Stimulated activated CD4-positive, alpha-beta T cell treated with anti-CD3 and anti-CD28 coated beads, Interleukin-4, amount 100 ng/mL, for 4 hours (primary cell): ENCODE data around the gene PRDM16.

ENCODE experiments used
- DNase-seq, 2 experiments: peaks; one replicate each; pipeline ENCODE4 v3.0.0-alpha.2; 2020

Gene PRDM16

DNA sequence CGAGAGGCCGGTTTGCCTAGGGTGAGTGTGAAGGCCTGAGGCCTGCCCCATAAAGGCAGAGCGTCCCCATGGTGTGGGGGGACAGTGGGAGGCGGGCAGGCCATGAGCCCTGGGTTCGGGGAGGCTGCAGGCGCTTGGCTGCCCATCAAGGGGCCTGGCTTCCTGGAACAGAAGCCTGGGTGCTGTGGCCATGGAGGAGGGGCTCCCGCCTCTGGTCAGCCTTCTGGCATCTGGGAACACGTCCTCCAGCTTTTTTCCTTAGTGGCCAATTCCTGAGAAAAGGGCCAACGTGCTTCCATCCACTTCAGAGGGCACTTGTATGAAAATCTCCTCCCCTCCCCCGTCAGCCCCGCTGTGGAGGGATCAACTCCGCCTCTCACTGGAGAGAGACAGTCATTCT lies 58.7 kb downstream of the PRDM16 start:
- DNase-seq, result no peak

DNA sequence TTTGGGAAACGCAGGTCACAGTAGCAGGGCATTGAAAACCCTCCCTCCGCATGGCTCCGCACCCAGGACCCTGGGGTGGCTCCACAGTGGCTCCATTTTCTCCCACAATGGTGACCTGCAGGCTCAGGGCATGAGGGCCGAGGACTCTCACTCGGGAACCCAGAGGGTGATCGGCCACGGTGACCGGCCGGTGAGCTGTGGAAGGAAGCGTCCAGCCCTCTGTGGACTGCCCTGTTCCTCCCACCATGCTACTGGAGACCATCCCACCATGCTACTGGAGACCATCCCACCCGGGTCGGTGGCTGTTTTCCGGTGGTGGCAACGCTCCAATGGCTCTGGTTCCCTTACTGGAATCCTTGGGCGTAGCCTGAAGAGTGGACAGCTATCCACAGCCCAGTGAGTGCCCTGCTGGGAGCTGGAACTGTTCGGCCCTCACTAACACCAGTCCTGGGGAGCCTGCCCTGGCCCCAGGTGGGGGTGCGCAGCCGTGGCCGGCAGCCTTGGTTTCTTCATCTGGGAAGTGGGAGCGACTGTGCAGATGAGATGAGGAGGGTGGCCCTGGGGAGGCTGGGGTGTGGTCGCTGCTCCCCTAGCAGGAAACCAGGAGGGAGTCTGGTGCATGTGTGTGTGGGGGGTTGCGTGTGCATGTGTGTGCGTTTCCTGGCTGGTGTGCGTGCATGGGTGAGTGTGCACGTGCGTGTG lies 59.6 kb downstream of the PRDM16 start:
- DNase-seq, result no peak

DNA sequence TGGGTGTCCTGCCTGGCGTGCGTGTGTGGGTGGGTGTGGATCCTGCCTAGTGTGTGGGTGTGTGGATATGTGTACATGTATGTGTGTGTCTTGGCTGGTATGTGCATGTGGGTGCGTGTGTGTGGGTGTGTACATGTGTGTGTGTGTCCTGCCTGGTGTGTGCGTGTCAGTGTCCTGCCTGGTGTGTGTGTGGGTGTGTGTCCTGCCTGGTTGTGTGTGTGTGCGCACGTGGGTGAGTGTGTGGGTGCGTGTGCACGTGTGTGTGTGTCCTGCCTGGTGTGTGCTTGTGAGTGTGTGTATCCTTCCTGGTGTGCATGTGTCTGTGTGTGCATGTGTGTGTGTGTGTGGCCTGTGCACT lies 60.1 kb downstream of the PRDM16 start:
- DNase-seq, result no peak

DNA sequence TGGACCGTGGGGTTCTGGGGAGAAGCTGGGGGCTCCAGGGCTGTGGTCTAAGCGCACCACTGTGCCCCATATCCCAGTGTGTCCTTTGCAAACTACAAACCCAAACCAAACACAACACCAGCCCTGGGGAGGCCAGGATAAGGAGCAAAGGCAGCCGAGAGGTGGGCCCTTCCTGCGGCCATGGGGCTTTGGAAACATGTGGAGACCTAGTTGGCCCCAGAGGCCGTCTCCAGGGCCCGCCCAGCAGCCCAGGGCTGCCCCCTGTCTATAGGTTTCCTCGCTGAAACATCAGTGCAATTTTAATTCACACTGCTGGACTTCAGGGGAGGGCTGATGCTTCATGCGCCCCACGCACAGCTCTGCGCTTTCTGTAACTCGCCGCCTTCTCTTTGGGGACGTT lies 61.3 kb downstream of the PRDM16 start:
- no peak for DNase-seq

DNA sequence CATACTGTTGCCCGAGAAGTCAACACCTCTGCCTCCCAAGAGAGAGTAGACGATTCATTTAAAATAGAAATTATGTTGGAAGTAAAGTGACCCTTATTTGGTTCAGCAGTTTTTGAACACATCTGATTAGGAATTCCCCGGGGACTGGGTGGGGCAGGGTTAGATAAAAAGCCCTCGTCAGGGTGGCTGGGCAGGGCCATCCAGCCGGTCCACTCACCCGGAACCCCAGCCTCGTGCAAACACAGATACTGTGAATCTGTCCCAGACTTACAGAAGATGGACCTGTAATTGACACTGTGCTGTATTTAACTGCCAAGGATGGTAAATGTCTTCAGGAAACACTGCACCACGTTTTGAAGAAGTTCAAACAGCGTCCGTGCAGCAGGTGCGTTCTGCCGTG lies 63.7 kb downstream of the PRDM16 start:
- no peak for DNase-seq

DNA sequence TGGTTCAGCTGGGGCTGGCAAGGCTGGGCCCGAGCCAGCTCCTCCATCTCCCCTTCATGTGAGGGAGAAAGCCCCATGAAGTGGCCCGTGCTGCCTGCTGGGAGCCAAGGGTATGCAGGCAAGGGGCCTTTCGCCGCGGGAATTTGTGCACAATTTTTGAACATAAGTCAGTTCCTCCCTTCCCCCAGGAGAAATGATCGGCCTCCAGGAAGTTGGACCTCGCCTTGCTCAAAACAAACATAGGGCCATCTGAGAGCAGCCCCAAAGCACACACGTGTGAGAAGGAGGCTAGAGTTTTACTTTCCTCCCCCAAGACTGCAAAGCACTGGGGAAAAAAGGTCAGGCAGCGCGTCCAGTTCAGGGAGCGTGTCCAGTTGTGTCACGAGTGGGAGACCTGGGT lies 64.7 kb downstream of the PRDM16 start:
- no peak for DNase-seq

DNA sequence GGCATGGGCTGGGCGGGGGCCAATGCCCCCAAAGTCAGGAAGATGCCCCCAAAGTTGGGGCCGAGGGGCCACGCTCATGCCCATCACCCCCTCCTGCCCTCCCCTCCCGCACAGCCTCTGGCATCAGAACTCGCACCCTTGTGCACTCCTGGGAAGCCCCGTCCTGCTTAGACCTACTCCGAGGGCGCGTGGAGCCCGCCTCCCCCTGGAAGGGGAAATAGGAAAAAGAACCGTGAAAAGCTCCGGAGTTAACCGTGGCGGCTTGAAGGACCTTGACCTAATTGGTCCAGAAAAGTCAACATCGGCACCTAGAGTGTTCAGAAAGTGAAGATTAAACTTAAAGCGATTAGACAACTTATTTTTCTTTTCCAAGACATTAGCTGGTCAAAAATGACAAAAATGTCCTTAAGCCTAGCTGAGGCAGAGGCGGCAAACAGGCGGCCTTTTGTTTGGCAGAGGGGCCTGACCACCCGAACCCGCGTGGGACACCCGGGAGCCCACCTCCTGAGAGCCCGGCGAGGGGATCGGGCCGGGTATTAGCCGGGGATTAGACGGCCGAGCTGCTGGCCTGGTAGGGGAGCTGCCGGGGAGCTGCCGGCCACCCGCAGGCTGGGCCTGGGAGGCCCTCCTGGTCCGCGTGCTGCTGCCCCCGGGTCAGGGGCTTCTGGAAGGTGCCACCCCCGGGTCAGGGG lies 65.5 kb downstream of the PRDM16 start:
- DNase-seq, result no peak

DNA sequence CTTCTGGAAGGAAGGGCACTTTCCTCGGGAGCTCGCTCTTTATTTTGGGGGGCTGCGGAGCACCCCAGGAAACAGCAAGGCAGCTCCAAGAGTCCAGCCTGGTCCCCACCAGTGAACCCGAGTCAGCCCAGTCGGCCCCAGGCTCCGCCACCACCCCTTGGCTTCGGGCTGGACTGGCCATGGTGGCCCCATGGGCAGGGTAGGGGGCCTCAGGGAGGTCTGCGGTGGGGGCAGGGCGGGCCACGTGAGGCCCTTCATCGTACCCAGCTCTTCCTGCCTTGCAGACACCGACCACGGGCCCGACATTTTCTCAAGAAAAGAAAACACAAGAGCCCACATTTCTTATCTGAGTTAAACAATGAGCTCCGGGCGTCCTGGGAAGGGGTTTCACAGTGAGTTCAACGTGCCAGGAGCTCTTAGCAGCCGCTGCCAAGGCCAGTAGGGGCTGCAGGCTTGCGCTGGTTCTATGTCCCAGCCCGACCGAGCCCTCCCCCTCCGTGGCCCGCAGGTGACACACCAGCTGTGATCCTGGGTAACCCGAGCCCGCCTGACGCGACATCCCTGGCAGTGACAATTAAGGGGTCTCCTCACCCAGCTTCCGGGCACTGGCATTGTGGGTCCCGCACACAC lies 66.2 kb downstream of the PRDM16 start:
- DNase-seq, result no peak

DNA sequence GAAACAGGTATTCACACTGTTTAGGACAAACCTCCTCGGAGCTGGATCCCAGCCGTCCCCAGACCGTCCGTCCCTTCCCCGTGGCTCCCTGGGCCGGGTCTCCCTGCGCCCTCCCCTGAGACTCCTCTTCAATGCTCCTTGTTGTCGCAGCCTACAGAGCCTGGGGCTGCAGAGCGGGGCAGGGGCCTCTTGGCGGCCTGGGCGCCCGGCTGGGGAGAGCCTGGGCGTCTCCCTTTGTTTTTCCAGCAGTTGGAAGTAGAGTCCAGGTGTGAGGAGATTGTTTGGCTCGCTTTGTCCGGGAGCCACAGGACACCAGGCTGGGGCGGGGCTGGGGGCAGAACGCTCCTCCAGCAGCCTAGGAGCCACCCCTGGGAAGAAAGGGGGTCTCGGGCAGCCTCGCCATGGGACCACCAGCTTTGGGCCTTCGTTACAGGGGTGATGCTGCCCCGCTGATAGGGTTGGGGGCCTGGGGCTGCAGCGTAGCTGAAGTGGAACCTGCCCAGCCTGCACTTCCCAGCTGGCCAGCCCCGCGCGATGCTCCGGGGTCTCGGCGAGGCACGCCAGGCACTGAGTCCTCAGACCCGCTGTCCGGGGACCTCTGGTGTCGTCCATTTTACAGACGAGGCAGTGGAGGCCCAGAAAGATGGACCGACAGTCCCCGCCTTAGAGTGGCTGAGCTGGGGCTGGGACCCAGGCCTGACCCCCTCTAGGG lies 66.9 kb downstream of the PRDM16 start:
- no peak for DNase-seq

DNA sequence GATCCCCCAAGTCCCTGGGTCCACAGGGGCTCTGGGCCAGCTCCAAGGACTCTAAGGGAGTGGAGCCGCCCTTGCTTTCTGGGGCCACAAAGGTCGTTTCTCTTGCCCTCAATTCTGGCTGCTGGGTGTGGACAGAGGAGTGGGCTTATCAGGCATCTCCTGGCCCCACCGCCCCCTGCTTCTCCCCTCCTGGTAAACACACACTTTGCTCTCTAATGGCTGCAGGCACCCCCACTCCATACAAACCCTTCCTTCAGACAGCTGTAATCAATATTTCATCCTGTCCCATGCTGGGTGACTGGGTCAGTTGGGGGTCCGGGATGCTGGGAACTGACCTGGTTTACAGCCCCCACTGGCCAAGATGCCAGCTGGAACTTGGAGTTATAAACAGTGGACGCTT lies 67.5 kb downstream of the PRDM16 start:
- DNase-seq, result no peak

DNA sequence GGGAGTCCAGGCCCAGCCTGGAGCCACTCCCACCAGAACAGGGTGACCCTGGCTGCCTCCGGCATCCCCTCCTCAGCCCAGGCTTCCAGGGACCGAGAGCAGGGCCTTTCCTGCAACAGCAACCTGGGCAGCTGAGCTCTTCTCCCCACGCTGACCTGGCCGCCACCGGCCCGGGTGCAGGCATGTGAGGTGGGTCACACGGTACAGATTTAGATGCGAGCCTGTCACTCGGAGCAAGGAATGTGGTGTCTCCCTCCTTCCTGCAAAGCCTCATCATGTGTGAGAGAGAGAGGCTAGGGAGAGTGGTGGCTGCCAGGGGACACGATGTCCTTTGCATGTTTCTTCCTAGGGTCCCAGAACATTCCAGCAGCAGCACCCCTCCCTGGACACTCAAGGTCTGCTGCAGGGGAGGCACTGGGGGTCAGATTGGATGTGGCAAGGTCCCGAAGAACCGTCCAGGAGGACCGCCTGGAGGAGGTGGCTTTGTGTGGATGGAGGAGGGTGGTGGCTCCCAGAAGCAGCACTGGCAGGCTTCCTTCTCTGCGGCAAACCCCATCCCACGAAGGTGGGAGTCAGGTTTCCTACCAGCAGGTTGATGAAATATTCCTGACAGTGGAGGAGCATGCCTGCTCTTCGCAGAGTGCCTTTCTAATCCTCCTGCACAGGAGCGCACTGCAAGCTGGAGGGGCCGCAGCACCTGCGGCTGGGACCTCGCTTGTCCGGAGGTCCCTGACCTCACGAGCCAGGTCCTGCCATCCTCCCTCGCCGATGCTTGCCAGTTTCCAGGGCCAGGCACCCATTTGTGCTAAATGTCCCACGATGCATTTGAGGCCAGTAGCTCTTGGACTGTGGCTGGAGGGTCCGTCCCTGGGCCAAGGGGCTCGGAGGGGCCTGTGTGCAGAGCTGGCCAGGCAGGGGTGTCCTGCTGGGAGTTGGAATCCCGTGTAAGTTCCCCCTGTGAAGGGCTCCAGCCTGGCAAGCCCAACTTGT lies 68.4 kb downstream of the PRDM16 start:
- no peak for DNase-seq

DNA sequence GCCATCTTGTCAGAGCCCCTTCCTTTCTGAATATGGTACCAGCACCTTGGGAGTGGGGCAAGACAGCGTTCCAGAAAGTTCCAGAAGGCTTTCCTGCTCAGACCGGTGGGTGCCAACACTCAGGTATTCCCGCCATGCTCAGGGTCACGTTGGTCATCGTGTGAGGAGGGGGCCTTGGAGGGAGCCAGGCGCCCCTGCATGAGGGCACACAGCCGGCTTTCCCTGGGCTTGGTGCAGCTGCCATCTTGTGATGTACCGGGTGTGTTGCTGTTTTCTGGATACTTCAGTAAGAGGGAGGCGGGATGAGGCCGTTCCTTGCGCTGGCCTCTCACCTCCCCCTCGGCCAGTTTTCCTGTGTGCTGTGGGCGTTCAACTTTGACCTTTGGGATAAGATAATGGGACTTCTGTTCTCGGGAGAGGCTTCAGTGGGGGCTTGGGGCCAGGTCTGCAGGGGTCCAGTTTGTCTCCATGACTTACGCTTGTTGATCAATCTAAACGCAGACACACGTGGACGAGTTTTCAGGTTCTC lies 69.7 kb downstream of the PRDM16 start:
- no peak for DNase-seq

DNA sequence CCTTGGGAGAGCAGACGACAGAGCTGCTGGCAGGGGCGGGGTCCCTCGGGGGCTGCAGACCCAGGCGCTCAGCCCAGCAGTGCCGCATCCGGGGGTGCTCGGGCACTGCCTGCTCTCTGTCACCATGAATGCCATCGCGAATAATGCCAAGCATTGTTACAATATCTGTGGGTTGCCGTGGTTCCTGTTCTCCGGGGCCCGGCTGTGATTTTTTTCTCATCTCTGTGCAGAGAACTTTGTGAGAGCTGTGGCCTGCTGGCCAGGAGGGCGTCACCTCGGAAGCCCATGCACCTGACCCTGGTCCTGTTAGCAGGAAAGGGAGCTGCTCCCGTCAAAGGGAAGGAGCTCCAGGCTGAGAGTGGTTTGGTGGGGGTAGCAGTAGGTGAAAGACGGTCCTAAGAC lies 70.4 kb downstream of the PRDM16 start:
- DNase-seq, result no peak

DNA sequence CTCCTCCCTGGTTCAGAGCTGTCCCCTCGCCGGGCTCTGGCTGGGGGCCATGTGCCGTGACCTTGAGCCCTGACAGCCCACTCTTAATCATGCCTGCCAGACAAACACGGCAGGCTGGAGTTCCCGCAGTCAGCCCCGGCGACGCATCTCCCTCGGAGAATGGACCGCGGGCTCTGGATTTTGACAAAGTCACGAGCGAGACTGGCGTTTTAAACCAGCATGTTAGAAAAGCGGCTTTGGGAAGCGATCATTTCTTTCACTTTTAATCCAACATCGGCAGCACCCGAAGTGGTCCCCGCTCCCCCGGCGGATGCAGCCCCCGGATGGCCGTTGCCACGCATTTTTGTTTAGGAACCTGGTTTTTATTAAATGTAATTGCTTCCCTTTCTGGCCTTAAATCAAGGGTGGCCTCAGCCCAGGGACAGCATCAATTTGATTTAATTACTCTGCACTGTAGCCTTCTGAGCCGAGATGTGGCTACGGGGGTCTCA lies 70.9 kb downstream of the PRDM16 start:
- no peak for DNase-seq

DNA sequence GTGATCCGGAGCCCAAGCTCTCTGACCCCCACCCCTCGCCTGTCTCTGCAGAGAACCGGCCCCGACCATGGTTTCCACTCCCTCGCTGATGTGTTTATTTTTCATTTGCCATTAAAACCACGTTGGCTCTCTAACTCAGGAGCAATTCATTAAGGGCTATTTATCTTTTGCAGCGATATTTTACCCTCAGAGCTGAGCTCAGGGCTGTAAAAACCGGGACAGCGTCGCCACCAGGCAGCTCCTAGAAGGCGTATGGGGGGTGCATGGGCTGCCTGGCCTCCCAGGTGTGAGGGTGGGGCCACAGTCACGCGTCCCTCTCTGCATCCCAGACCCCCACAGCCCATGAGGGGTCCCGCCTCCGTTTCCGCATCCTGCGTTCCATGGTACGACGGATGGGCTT lies 71.4 kb downstream of the PRDM16 start:
- DNase-seq, result no peak

DNA sequence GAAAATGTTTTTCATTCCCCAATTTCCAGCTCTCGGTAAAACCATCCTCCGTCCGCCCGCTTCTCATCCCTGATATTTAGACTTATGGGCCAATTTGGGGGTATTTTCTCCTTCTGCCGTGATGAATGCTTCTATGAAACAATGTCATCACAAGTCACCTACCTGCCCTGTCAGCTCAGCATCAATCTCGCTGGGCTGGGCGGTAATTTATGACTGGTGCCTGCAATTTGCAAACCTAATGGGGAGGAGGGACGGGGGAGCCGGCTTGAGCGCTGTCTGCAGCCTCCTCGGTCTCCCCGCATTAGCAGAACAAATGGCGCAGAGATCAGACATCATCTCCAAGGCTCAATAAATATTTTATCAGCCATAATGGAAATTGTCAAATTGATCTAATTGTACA lies 72.1 kb downstream of the PRDM16 start:
- no peak for DNase-seq

DNA sequence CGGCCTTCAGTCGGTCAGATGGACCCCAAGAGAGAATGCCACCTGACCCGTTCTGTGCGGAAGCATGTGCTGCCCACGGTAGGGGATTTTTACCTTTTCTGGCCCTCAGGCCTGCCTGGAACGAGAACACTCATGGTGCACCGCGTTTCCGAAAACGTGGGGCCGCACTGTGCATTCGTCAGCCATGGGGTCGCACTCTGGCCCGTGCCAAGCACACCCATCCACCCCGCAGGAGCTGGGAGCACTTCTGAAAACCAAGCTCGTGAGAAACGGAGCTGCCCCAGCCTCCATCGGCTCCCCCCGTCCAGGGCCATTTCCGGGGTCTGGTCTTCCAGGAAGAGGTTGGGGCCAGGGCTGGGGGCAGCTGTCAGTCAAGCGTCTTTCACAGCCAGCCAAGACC lies 72.8 kb downstream of the PRDM16 start:
- DNase-seq, result no peak

DNA sequence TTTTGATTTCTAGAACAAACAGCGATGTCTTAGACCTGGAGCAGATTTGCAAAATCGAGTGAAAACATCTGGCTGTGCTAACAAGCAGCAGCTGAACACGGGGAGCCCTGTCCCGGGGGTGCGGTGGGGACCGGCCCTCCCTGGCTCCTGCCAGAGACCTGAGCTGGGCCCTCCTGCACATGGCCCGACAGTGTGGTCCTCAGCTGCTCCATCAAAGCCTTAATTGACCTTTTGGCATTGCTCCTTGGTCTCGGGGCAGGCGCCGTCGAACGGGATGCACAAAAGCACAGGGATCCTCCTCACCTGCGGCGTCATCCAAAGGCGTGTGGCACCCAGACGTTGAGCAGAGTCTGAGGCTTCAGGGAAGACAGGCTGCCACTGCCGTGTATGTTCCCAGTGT lies 73.2 kb downstream of the PRDM16 start:
- DNase-seq, result no peak

DNA sequence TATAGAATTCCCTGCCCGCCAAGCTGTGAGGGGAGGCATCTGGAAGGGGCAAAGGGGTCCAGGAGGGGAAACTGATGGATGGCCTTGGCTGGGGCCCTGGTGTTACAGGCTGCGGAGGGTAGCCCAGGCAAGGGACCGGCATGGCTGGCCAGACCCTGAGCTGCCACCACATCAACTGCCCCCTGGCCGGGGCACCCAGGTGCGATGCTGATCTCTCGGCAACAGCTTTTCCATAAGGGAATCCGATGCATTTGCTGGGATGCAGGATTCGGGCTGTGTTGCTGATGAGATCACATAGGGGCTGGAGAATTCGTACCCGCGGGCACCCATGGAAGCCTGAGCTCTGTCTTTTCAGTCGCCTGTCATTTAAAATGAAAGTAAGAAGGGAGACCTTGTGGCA lies 73.7 kb downstream of the PRDM16 start:
- DNase-seq, result no peak

DNA sequence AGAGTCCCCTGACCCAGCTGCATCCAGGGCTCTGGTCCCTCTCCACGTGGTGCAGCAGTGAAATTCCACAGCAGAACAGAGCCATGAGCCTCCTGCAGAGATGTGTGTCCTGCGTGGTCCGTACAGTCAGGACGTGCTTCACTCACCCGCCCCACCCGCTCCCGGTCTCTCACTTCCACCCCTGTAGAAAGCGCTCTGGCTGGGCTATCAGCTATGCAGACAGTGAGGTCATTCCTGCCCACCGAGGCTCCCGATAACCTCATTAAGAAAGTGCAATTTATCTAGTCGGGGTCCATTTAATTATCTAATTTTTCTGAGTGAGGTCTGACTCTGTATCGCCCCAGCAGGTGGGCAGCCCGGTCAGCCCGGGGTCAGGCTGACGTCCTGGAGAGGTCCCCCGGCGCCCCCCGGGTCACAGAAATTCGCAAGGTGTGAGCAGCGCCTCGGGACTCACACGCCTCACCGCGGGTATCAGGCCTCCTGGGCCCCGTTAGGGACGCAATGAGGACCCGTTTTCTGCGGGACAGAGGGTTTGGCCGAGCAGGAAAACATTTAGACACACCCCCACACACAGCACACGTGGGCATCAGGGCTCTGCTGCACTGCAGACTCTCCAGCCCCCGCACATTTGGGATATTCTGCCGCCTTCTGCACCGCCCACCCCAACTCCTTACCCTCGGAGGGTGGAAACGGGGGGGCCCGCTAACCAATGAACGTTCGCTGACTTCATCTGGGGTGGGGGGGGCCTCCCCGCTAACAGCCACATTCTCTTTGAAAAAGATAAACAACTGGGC lies 76.7 kb downstream of the PRDM16 start:
- DNase-seq, result no peak

DNA sequence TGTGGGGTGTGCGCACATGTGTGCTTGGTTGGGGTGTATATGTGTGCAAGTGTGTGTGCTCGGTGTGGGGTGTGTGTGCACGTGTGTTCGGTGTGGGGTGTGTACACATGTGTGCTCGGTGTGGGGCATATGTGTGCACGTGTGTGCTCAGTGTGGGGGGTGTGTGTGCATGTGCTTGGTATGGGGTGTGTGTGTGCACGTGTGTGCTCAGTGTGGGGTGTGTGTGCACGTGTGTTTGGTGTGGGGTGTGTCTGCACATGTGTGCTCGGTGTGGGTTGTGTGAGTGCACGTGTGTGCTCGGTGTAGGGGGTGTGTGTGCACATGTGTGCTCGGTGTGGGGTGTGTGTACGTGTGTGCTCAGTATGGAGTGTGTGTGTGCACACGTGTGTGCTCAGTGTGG lies 77.5 kb downstream of the PRDM16 start:
- DNase-seq, result no peak
